ENCODE results near the gene MIER3. TPM values are rescaled to one million over a fixed set of nuclear protein-coding genes. Genes with fewer than 3 reads are reported as not detected.

Gene MIER3
- total and polyA plus RNA-seq, 2 of the 13 experiments (the other 11 are each of a cell fraction or from before 2014, with no cell fraction given): 14.6 to 38.8 TPM

DNA sequence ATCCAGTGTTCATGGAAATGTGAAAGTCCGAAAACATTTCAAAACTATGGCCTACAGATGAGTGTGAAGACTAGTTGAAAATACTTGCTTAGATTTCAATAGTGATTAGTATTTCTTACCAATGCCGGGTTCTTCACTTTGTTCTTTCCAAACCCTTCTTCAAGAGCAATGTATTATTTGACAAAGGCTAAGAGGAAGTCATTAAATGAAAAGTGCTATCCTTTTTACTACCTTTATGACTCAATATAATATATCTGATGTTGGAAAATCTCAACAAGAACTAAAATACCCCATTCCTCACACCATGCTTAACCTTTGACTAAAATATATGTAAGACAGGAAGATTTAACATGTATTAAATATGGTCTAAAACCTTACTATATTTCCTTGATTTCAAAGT is 6.7 kb upstream of the MIER3 start:
- H3K9ac ChIP-seq (ENCODE audit: insufficient read depth, low read depth, low read length): no peak overlapping the region
- H3K9me3 ChIP-seq (ENCODE audit: low read length): no peaks in the 10 kb centered on the region
- H3K4me3 ChIP-seq (replicated peaks in 1 of 3; ENCODE audit: insufficient read depth in 1 of 3, low read depth in 2 of 3, low read length in 3 of 3): no peak overlapping the region
- peaks cover 17% of the 10 kb centered on the region for H3K4me1 ChIP-seq (ENCODE audit: insufficient read depth, low read length)
- H3K36me3 ChIP-seq (replicated peaks in 1 of 2; ENCODE audit: control insufficient read depth in 1 of 2, insufficient read depth in 2 of 2, low read length in 2 of 2): no peaks in the 10 kb centered on the region
- H3K27me3 ChIP-seq (ENCODE audit: control insufficient read depth in 1 of 2, insufficient read depth in 2 of 2, low read length in 2 of 2): peaks cover 0 to 14% of the 10 kb centered on the region in 2 experiments; a peak in 2 of 5 replicates
- WGBS (ENCODE audit: low lambda C conversion rate): 44% methylated on average over 2 of the region's 2 CpGs
- DNase-seq (ENCODE audit: low spot score): no peak
- no peak for FAIRE-seq
- POLR2A ChIA-PET: no interaction called here
- no peaks in the 10 kb centered on the region for H4K20me1 ChIP-seq (ENCODE audit: insufficient read depth, low read length)
- no peak for ATAC-seq
- no peaks in the 10 kb centered on the region for H3K79me2 ChIP-seq (ENCODE audit: insufficient read depth, low read length)
- TF ChIP-seq, protein P1, sequence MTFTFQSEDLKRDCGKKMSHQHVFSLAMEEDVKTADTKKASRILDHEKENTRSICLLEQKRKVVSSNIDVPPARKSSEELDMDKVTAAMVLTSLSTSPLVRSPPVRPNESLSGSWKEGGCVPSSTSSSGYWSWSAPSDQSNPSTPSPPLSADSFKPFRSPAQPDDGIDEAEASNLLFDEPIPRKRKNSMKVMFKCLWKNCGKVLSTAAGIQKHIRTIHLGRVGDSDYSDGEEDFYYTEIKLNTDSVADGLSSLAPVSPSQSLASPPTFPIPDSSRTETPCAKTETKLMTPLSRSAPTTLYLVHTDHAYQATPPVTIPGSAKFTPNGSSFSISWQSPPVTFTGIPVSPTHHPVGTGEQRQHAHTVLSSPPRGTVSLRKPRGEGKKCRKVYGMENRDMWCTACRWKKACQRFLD (CRISPR knock-in tag; IDR thresholded peaks at IDR 0.05; ENCODE audit: borderline replicate concordance): no peak
- TF ChIP-seq HOXA3 (CRISPR knock-in tag; IDR thresholded peaks at IDR 0.05) (no peak), TAF15 (IDR thresholded peaks at IDR 0.05; ENCODE audit: low read depth, low read length, poor library complexity, severe bottlenecking) (no peak)
- TF ChIP-seq, protein P2, sequence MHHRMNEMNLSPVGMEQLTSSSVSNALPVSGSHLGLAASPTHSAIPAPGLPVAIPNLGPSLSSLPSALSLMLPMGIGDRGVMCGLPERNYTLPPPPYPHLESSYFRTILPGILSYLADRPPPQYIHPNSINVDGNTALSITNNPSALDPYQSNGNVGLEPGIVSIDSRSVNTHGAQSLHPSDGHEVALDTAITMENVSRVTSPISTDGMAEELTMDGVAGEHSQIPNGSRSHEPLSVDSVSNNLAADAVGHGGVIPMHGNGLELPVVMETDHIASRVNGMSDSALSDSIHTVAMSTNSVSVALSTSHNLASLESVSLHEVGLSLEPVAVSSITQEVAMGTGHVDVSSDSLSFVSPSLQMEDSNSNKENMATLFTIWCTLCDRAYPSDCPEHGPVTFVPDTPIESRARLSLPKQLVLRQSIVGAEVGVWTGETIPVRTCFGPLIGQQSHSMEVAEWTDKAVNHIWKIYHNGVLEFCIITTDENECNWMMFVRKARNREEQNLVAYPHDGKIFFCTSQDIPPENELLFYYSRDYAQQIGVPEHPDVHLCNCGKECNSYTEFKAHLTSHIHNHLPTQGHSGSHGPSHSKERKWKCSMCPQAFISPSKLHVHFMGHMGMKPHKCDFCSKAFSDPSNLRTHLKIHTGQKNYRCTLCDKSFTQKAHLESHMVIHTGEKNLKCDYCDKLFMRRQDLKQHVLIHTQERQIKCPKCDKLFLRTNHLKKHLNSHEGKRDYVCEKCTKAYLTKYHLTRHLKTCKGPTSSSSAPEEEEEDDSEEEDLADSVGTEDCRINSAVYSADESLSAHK (CRISPR knock-in tag; IDR thresholded peaks at IDR 0.05; ENCODE audit: borderline replicate concordance): no peak
- no peak overlapping the region for H3K4me2 ChIP-seq (ENCODE audit: low read depth, low read length)
- CTCF ChIA-PET (ENCODE audit: low intra/inter-chr PET ratio, low total read pairs): no interaction called here
- in situ Hi-C loops (cut with HindIII; ENCODE audit: extremely low pct_ligation_motif_present, low pct_unique_long_range_greater_than_20kb): loop anchor here (25.0 kb wide), 1 partner anchor 179 kb away; no protein-coding TSS in a partner anchor
- H3K27ac ChIP-seq (ENCODE audit: extremely low read length, insufficient read depth, low read length): no peak overlapping the region
- no peak overlapping the region for H2AFZ ChIP-seq (ENCODE audit: low read length)
- no TSS peak for BruUV-seq (replicated peaks)
- intact Hi-C loops (cut with micrococcal nuclease; ENCODE audit: unreplicated experiment): no loop called here
